Endothelial cell (in vitro differentiated cells): ENCODE data around the gene TMEM132D. TPM values are rescaled to one million over a fixed set of nuclear protein-coding genes. Genes with fewer than 3 reads are reported as not detected.
"Not testable (repeated sequence)": the region's sequence is repeated elsewhere in the genome, so short reads cannot be mapped to it uniquely, and the experiment has no call there.

Experiments
- DNase-seq: peaks from one replicate; pipeline ENCODE4 v3.0.0; 2021; ENCODE audit warnings: low spot score
- H3K27ac Mint-ChIP-seq: one replicate; pipeline ENCODE4 v1.8.0; 2021; ENCODE audit warnings: mixed read lengths, inconsistent platforms; ENCODE audit not compliant: unreplicated experiment
- H3K27me3 Mint-ChIP-seq: one replicate; pipeline ENCODE4 v1.8.0; 2021; ENCODE audit warnings: mild to moderate bottlenecking, moderate library complexity, mixed read lengths, inconsistent platforms; ENCODE audit not compliant: unreplicated experiment
- H3K36me3 Mint-ChIP-seq: one replicate; pipeline ENCODE4 v1.8.0; 2021; ENCODE audit warnings: mild to moderate bottlenecking, low read depth, mixed read lengths, inconsistent platforms; ENCODE audit not compliant: unreplicated experiment
- H3K4me1 Mint-ChIP-seq: one replicate; pipeline ENCODE4 v1.8.0; 2021; ENCODE audit warnings: mild to moderate bottlenecking, mixed read lengths, inconsistent platforms; ENCODE audit not compliant: unreplicated experiment
- H3K4me3 Mint-ChIP-seq: one replicate; pipeline ENCODE4 v1.8.0; 2021; ENCODE audit warnings: mild to moderate bottlenecking, mixed read lengths, inconsistent platforms; ENCODE audit not compliant: unreplicated experiment
- H3K9me3 Mint-ChIP-seq: one replicate; pipeline ENCODE4 v1.8.0; 2021; ENCODE audit warnings: mixed read lengths, inconsistent platforms; ENCODE audit not compliant: unreplicated experiment
- CTCF ChIP-seq: fragments of 200-600 bp; sonication (generic); IDR thresholded peaks from one replicate; pipeline ENCODE4 v1.5.0; 2021; ENCODE audit warnings: antibody characterized with exemption; ENCODE audit not compliant: unreplicated experiment
- total RNA-seq: library from RNA; stranded (reverse); fragmentation: NEBNext Ultra II Directional; extraction: Animal tissue kit (Norgen Biotek cat#: 25700); gene quantifications from one replicate; pipeline ENCODE4 v1.2.1, GENCODE V29; 2021; ENCODE audit not compliant: unreplicated experiment

Gene TMEM132D
- total RNA-seq, 1 donor from 2014 or later = not detected

- peaks cover 11% of the 10 kb centered on the region for H3K36me3 Mint-ChIP-seq
- no peak overlapping the region for H3K27ac Mint-ChIP-seq
- DNase-seq = no peak
- no peaks in the 10 kb centered on the region for H3K4me1 Mint-ChIP-seq
- H3K4me3 Mint-ChIP-seq = no peak overlapping the region
- no peak for TF ChIP-seq CTCF
- H3K9me3 Mint-ChIP-seq = peaks cover 45% of the 10 kb centered on the region
- peaks cover 23% of the 10 kb centered on the region for H3K27me3 Mint-ChIP-seq
Measured at GRCh38 chr12:129903092-129903945, 506 bp downstream of the TMEM132D start.

- Mint-ChIP-seq H3K9me3 (peaks cover 38% of the 10 kb centered on the region), H3K27me3 (peaks cover 21% of the 10 kb centered on the region), H3K36me3 (peaks cover 6% of the 10 kb centered on the region), H3K27ac (no peak overlapping the region), H3K4me3 (no peak overlapping the region), H3K4me1 (no peaks in the 10 kb centered on the region)
- TF ChIP-seq CTCF = no peak
- DNase-seq = no peak
Measured at GRCh38 chr12:129902371-129903091, 1.3 kb downstream of the TMEM132D start.

GRCh38 chr12:129901254-129901653 lies 2.6 kb downstream of the TMEM132D start:
- DNase-seq = no peak
- Mint-ChIP-seq H3K27me3 (peaks cover 19% of the 10 kb centered on the region), H3K4me1 (no peaks in the 10 kb centered on the region), H3K4me3 (no peak overlapping the region), H3K27ac (no peak overlapping the region), H3K9me3 (peaks cover 45% of the 10 kb centered on the region), H3K36me3 (peaks cover 7% of the 10 kb centered on the region)
- no peak for TF ChIP-seq CTCF

- Mint-ChIP-seq H3K9me3 (peaks cover 41% of the 10 kb centered on the region), H3K36me3 (peaks cover 8% of the 10 kb centered on the region), H3K27me3 (peaks cover 17% of the 10 kb centered on the region), H3K27ac (no peak overlapping the region), H3K4me1 (no peaks in the 10 kb centered on the region), H3K4me3 (no peak overlapping the region)
- DNase-seq = no peak
- no peak for TF ChIP-seq CTCF
Measured at GRCh38 chr12:129900306-129900705, 3.5 kb downstream of the TMEM132D start.

- not testable (repeated sequence) for DNase-seq, H3K4me3 Mint-ChIP-seq, H3K27ac Mint-ChIP-seq, H3K36me3 Mint-ChIP-seq, H3K4me1 Mint-ChIP-seq
- Mint-ChIP-seq H3K27me3 (peaks cover 16% of the 10 kb centered on the region), H3K9me3 (peaks cover 47% of the 10 kb centered on the region)
Measured at GRCh38 chr12:129899045-129899444, 4.8 kb downstream of the TMEM132D start.
